GM12878 (cell line): ENCODE measurements around the gene PFKM. TPM values are rescaled to one million over a fixed set of nuclear protein-coding genes. Genes with fewer than 3 reads are reported as not detected.

Experiments
- CBFB ChIP-seq: IDR thresholded peaks from 2 replicates; pipeline ENCODE4 v1.6.1; 2016; ENCODE audit warnings: antibody characterized with exemption, low read depth
- E4F1 ChIP-seq: fragments of 450-650 bp; IDR thresholded peaks from 2 replicates; pipeline ENCODE4 v1.6.1; 2018; ENCODE audit warnings: borderline replicate concordance, mild to moderate bottlenecking; ENCODE audit not compliant: partially characterized antibody
- EGR1 ChIP-seq, 2 experiments: IDR thresholded peaks; 1 replicate in 1 of 2; 2 replicates in 1 of 2; pipeline ENCODE4 v1.6.1; 2011 to 2012; ENCODE audit warnings: low read depth in 2 of 2, low read length in 2 of 2, borderline replicate concordance in 1 of 2, mild to moderate bottlenecking in 1 of 2, moderate library complexity in 1 of 2
- HCFC1 ChIP-seq: fragments of 150-350 bp; IDR thresholded peaks from 2 replicates; pipeline ENCODE4 v1.6.1; 2014; ENCODE audit warnings: low read length
- HDAC2 ChIP-seq: fragments of 200-600 bp; sonication (generic); IDR thresholded peaks from 2 replicates; pipeline ENCODE4 v1.6.1; 2017
- IKZF1 ChIP-seq: fragments of 450-650 bp; conservative IDR thresholded peaks from 2 replicates; pipeline ENCODE4 v1.6.1; 2017; ENCODE audit warnings: antibody characterized with exemption, mild to moderate bottlenecking
- IRF4 ChIP-seq: IDR thresholded peaks from 2 replicates; pipeline ENCODE4 v1.6.1; 2011; ENCODE audit warnings: low read depth, low read length
- MEF2B ChIP-seq: fragments of 450-650 bp; IDR thresholded peaks from 2 replicates; pipeline ENCODE4 v1.6.1; 2018; ENCODE audit warnings: mild to moderate bottlenecking, moderate library complexity; ENCODE audit not compliant: partially characterized antibody, poor library complexity, severe bottlenecking
- NFYB ChIP-seq: IDR thresholded peaks from 2 replicates; pipeline ENCODE4 v1.6.1; 2011; ENCODE audit warnings: low read depth, mild to moderate bottlenecking, low read length, improper control_type of control experiment, moderate library complexity; ENCODE audit not compliant: insufficient read depth
- NR2C1 ChIP-seq: fragments of 450-650 bp; IDR thresholded peaks from 2 replicates; pipeline ENCODE4 v1.6.1; 2017; ENCODE audit warnings: antibody characterized with exemption, mild to moderate bottlenecking, moderate library complexity
- NRF1 ChIP-seq: conservative IDR thresholded peaks from 2 replicates; pipeline ENCODE4 v1.6.1; 2011; ENCODE audit warnings: mild to moderate bottlenecking, low read depth, low read length, improper control_type of control experiment
- PBX3 ChIP-seq: IDR thresholded peaks from 2 replicates; pipeline ENCODE4 v1.6.1; 2011; ENCODE audit warnings: mild to moderate bottlenecking, low read depth, low read length, moderate library complexity; ENCODE audit not compliant: insufficient replicate concordance
- PML ChIP-seq: IDR thresholded peaks from 2 replicates; pipeline ENCODE4 v1.6.1; 2012; ENCODE audit warnings: low read length, inconsistent platforms
- POU2F2 ChIP-seq: IDR thresholded peaks from 3 replicates; pipeline ENCODE4 v1.6.1; 2011; ENCODE audit warnings: low read depth, mild to moderate bottlenecking, low read length, borderline replicate concordance
- SIN3A ChIP-seq: IDR thresholded peaks from 2 replicates; pipeline ENCODE4 v1.6.1; 2012; ENCODE audit warnings: low read depth, low read length, improper control_type of control experiment
- SRF ChIP-seq, 2 experiments: IDR thresholded peaks; 2 replicates each; pipeline ENCODE4 v1.6.1; 2011; ENCODE audit warnings: low read depth in 2 of 2, low read length in 2 of 2, mild to moderate bottlenecking in 1 of 2, moderate library complexity in 1 of 2
- STAT1 ChIP-seq: fragments of 450-650 bp; conservative IDR thresholded peaks from 2 replicates; pipeline ENCODE4 v1.6.1; 2014; ENCODE audit warnings: antibody characterized with exemption, mild to moderate bottlenecking
- TBL1XR1 ChIP-seq: IDR thresholded peaks from 2 replicates; pipeline ENCODE4 v1.6.1; 2012; ENCODE audit warnings: low read depth, low read length, improper control_type of control experiment
- ZNF24 ChIP-seq: fragments of 450-650 bp; IDR thresholded peaks from 2 replicates; pipeline ENCODE4 v1.6.1; 2017; ENCODE audit warnings: antibody characterized with exemption, mild to moderate bottlenecking
- ZSCAN29 ChIP-seq: fragments of 450-650 bp; IDR thresholded peaks from 2 replicates; pipeline ENCODE4 v1.6.1; 2017; ENCODE audit warnings: mild to moderate bottlenecking, moderate library complexity
- ZZZ3 ChIP-seq: IDR thresholded peaks from 2 replicates; pipeline ENCODE4 v1.6.1; 2011; ENCODE audit warnings: low read depth; ENCODE audit not compliant: control insufficient read depth, insufficient read length
- polyA plus RNA-seq, 11 experiments: library from polyadenylated mRNA; depleted of rRNA in 4 of 11; unstranded in 6 of 11; stranded (reverse) in 5 of 11; fragments of >200 nt; fragmentation: Nextera tagmentation in 4 of 11; fragmentation: Illumina TruSeq in 1 of 11; extraction: Ambion mirVana in 4 of 11; extraction: Trizol in 1 of 11; gene quantifications; 1 replicate in 1 of 11; 2 replicates in 10 of 11; pipeline versions ENCODE4 v1.2.1 to v1.2.3, GENCODE V29; 2011 to 2016; ENCODE audit warnings: inconsistent platforms in 2 of 11, missing spikeins in 2 of 11, low read depth in 1 of 11
- total RNA-seq, 4 experiments: library from RNA; depleted of rRNA in 3 of 4; stranded (reverse); fragments of >200 nt in 3 of 4; fragmentation: Illumina TruSeq in 1 of 4; extraction: Trizol in 1 of 4; gene quantifications; 2 replicates each; pipeline versions ENCODE4 v1.2.1 to v1.2.3, GENCODE V29; 2013 to 2021
- TF ChIP-seq, protein P1 (sequence below): fragments of 450-650 bp; IDR thresholded peaks from 2 replicates; pipeline ENCODE4 v1.6.1; 2017; ENCODE audit warnings: mild to moderate bottlenecking, moderate library complexity
- TF ChIP-seq, protein P2 (sequence below): IDR thresholded peaks from 2 replicates; pipeline ENCODE4 v1.6.1; 2011; ENCODE audit warnings: low read depth, mild to moderate bottlenecking, low read length, moderate library complexity, borderline replicate concordance; ENCODE audit errors: extremely low read depth

PFKM gene
- total and polyA plus RNA-seq, 10 of the 15 experiments (the other 5 are each of a cell fraction or from before 2014, with no cell fraction given), result 27.6 to 80.0 (median 55.8) TPM

- TF ChIP-seq E4F1, result peak; percentile 97
- no peak for TF ChIP-seq ZSCAN29
- TF ChIP-seq, protein P1, sequence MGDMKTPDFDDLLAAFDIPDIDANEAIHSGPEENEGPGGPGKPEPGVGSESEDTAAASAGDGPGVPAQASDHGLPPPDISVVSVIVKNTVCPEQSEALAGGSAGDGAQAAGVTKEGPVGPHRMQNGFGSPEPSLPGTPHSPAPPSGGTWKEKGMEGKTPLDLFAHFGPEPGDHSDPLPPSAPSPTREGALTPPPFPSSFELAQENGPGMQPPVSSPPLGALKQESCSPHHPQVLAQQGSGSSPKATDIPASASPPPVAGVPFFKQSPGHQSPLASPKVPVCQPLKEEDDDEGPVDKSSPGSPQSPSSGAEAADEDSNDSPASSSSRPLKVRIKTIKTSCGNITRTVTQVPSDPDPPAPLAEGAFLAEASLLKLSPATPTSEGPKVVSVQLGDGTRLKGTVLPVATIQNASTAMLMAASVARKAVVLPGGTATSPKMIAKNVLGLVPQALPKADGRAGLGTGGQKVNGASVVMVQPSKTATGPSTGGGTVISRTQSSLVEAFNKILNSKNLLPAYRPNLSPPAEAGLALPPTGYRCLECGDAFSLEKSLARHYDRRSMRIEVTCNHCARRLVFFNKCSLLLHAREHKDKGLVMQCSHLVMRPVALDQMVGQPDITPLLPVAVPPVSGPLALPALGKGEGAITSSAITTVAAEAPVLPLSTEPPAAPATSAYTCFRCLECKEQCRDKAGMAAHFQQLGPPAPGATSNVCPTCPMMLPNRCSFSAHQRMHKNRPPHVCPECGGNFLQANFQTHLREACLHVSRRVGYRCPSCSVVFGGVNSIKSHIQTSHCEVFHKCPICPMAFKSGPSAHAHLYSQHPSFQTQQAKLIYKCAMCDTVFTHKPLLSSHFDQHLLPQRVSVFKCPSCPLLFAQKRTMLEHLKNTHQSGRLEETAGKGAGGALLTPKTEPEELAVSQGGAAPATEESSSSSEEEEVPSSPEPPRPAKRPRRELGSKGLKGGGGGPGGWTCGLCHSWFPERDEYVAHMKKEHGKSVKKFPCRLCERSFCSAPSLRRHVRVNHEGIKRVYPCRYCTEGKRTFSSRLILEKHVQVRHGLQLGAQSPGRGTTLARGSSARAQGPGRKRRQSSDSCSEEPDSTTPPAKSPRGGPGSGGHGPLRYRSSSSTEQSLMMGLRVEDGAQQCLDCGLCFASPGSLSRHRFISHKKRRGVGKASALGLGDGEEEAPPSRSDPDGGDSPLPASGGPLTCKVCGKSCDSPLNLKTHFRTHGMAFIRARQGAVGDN, result no peak
- TF ChIP-seq HCFC1, result peak; percentile 81
- no peak for TF ChIP-seq HDAC2
- peak; percentile 70 for TF ChIP-seq CBFB
- TF ChIP-seq, protein P2, sequence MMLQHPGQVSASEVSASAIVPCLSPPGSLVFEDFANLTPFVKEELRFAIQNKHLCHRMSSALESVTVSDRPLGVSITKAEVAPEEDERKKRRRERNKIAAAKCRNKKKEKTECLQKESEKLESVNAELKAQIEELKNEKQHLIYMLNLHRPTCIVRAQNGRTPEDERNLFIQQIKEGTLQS, result no peak
- no peak for TF ChIP-seq ZZZ3
- peak; percentile 58 to 84 for TF ChIP-seq SRF (IDR thresholded peaks at IDR 0.05; ENCODE audit: low read depth in 2 of 2, low read length in 2 of 2)
- TF ChIP-seq NRF1, result 0 out of 2 replicates have a peak, but pooled peaks have one; percentile 26
- no peak for TF ChIP-seq NFYB
- no peak for TF ChIP-seq ZNF24
- TF ChIP-seq TBL1XR1, result no peak
- peak; percentile 46 for TF ChIP-seq MEF2B
- TF ChIP-seq POU2F2, result peak; percentile 74; the same call in 2 of the 3 replicates
- TF ChIP-seq IRF4, result 0 out of 2 replicates have a peak, but pooled peaks have one; percentile 41
- peak; percentile 94 for TF ChIP-seq NR2C1
- TF ChIP-seq PBX3, result peak; percentile 61
- TF ChIP-seq EGR1 (IDR thresholded peaks at IDR 0.05; ENCODE audit: borderline replicate concordance in 1 of 2, low read depth in 2 of 2, low read length in 2 of 2), result peak; percentile 5 to 7; a peak in 1 of 3 replicates
- peak; percentile 40 for TF ChIP-seq PML
- TF ChIP-seq STAT1, result peak; percentile 82; the same call in 1 of the 2 replicates
- peak; percentile 91 for TF ChIP-seq SIN3A
- peak; percentile 89 for TF ChIP-seq IKZF1
Measured at GRCh38 chr12:48105867-48106680, 13.1 kb upstream of the PFKM start, which contains the start of gene SENP1 (continued).
